ENCODE measurements around the gene ACO1.

The ACO1 gene

DNA sequence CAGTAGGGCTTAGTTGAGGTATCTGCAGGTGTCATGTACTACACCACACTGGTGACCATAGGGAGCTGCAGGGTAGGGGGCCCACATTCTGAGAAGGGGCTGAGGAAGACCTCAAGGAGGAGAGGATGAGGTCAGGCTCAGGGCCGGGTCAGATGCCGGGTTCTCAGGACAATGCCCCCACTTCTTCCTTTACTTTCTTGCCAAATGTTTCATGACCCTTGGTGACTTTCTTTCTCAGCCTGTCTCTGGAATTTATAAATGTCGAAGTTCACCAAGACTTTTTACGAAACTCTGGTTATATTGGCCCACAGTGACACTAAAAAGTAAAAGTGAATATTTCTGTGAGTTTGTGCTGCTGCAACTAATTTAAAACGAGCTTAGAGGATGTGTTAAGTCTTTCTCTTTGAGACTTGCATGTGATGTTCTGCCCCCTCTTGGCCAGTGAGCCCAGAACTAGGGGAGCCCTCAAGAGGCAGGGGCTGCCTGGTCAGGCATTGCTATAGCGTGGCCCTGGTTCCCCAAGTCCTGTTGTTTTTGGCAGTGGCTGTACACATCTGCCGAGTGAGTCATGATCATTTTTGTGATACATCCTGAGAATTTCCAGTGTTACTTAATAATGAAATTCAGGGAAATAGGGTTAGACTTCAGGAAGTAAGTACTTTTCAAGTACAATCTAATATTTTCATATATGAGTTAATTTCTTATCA lies 11.2 kb downstream of the ACO1 start:
- no peak for TF ChIP-seq CTCF (conservative IDR thresholded peaks at IDR 0.05)
- no peak for TF ChIP-seq ZFX (IDR thresholded peaks at IDR 0.05)
- H3K27ac ChIP-seq = no peak overlapping the region

- TF ChIP-seq ZFX (IDR thresholded peaks at IDR 0.05) = no peak
- no peak for TF ChIP-seq CTCF (conservative IDR thresholded peaks at IDR 0.05)
- no peak overlapping the region for H3K27ac ChIP-seq
These were observed 13.8 kb downstream of the ACO1 start for GRCh38 chr9:32398207-32398606.

DNA sequence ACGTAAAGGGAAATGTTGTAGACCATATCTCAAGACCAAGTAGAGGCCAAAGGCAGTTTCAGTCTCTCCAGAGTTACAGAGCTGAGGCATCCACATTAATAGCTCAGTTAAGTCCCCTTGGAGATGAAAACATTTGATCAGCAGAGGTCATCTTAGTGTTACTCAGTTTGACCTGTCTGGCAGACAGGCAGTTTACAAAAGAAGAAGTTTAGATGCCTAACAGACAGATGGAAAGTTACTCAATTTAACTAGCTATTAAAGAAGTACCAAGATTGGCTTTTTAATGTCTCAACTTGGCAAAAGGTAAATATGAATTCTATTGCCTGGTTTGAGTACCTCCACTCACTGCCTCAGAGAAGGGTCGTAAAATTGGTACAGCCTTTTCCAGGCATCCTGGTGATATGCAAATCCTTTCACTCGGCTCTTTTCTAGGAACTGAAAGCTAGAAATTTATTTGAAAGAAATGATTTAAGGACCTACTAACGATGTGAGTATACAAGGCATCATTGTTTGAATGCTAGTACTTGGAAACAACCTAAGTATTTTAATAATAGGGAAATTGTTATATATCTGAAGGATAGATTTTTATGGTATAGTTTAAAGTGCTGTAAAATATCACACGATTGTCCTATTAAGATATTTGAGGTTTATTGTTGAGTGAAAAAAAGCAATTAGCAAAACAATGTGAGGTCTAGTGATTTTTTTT lies 14.8 kb downstream of the ACO1 start:
- H3K27ac ChIP-seq = no peak overlapping the region
- TF ChIP-seq ZFX (IDR thresholded peaks at IDR 0.05) (no peak), CTCF (conservative IDR thresholded peaks at IDR 0.05) (no peak)

DNA sequence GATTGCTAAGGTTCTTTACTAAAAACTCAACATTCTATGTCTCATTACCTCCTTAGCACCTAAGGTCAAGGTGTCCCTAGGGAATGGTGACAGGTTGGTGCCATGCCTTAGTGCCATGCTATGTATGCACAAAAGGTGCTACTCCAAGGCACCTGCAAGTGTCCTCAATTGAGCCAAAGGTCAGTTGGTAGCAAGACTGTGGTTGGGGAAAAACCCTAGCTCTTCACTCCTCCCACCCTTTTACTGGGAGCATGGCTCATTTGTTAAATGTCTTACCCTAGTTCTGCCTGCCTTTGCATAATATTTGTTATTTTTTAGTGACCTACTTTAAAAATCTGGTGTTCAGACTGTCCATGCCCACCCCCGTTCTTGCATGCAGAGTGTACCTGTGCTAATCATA lies 17.0 kb downstream of the ACO1 start:
- no peak overlapping the region for H3K27ac ChIP-seq
- no peak for TF ChIP-seq CTCF (conservative IDR thresholded peaks at IDR 0.05)
- TF ChIP-seq ZFX (IDR thresholded peaks at IDR 0.05) = no peak

- no peak overlapping the region; the same call in 1 of the 2 replicates for H3K27ac ChIP-seq
- TF ChIP-seq CTCF (conservative IDR thresholded peaks at IDR 0.05) (no peak), ZFX (IDR thresholded peaks at IDR 0.05) (no peak)
These were observed 19.3 kb downstream of the ACO1 start for GRCh38 chr9:32403567-32404260.

DNA sequence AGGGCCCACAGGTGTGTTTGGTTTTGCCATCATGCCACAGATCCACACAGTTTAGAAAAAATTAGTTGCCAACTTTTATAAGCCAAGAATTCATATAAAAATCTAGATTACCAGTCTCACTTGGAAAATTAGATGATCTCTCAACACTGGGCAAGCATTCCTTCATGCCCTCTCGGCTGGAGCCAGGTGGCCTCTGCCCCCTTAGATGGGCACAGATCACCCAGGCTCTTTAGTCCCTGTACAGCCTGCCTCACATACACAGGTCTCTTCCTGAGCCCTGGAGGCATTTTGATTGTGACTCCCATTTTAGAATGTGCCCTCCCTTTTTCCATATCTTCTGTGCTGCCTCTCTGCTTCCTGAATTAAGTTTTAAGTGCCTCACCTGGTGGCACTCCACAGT lies 20.0 kb downstream of the ACO1 start:
- H3K27ac ChIP-seq = peak overlapping the region; percentile 42
- no peak for TF ChIP-seq CTCF (conservative IDR thresholded peaks at IDR 0.05)
- no peak for TF ChIP-seq ZFX (IDR thresholded peaks at IDR 0.05)

GRCh38 chr9:32404856-32405255 lies 20.4 kb downstream of the ACO1 start:
- no peak for TF ChIP-seq ZFX (IDR thresholded peaks at IDR 0.05)
- no peak for TF ChIP-seq CTCF (conservative IDR thresholded peaks at IDR 0.05)
- H3K27ac ChIP-seq = peak overlapping the region; percentile 42

All from C4-2B (cell line).